Measurements from ENCODE around the gene APCDD1. TPM values are rescaled to one million over a fixed set of nuclear protein-coding genes. Genes with fewer than 3 reads are reported as not detected.

APCDD1 gene
- total and polyA plus RNA-seq, 2 of the 8 experiments (the other 6 are each of a cell fraction or from before 2014, with no cell fraction given) = 2.6 to 3.6 TPM

GRCh38 chr18:10471574-10471973 lies 17.1 kb downstream of the APCDD1 start:
- FAIRE-seq (no peak), DNase-seq (ENCODE audit: low read depth in 1 of 2, low spot score in 2 of 2) (no peak)
- no peak overlapping the region for H3K9ac ChIP-seq (replicated peaks in 1 of 4; ENCODE audit: extremely low read depth in 1 of 4, low read depth in 3 of 4, low read length in 3 of 4)
- no peak overlapping the region for H2BK20ac ChIP-seq (ENCODE audit: low read length)
- H2AFZ ChIP-seq (ENCODE audit: low read length) = no peak overlapping the region
- CTCF ChIA-PET (ENCODE audit: partially characterized antibody) = interaction anchor here (1.2 kb wide), 1 partner anchor 10 kb away, joined by 7 read pairs; no protein-coding TSS in a partner anchor
- H3K27me3 ChIP-seq (replicated peaks in 1 of 4; ENCODE audit: control insufficient read depth in 3 of 4, extremely low read depth in 1 of 4, insufficient read depth in 3 of 4, low read length in 3 of 4) = peaks cover 1 to 12% (median 9%) of the 10 kb centered on the region in 4 experiments; a peak in 5 of 7 replicates
- H3K23me2 ChIP-seq (ENCODE audit: low read depth, low read length) = no peaks in the 10 kb centered on the region
- no peak overlapping the region for H3K4me2 ChIP-seq (ENCODE audit: insufficient read depth in 1 of 2, low read depth in 2 of 2, low read length in 2 of 2)
- no peak overlapping the region for H2BK15ac ChIP-seq (ENCODE audit: low read length)
- POLR2A ChIA-PET (ENCODE audit: partially characterized antibody) = no interaction called here
- no peak overlapping the region for H2BK5ac ChIP-seq (ENCODE audit: low read depth, low read length)
- no peak overlapping the region for H3K18ac ChIP-seq (ENCODE audit: extremely low read depth, low read length)
- H4K20me1 ChIP-seq (replicated peaks in 1 of 2; ENCODE audit: control insufficient read depth in 1 of 2, insufficient read depth in 2 of 2, low read length in 2 of 2) = no peaks in the 10 kb centered on the region
- no peak overlapping the region for H4K5ac ChIP-seq (ENCODE audit: insufficient read length, low read depth, low read length)
- H3K36me3 ChIP-seq (ENCODE audit: control insufficient read depth in 2 of 4, insufficient read depth in 4 of 4, low read length in 3 of 4) = no peaks in the 10 kb centered on the region
- H3K14ac ChIP-seq (ENCODE audit: insufficient read length) = no peak overlapping the region
- no peak overlapping the region for H4K8ac ChIP-seq (ENCODE audit: extremely low read depth, insufficient read depth, low read length)
- H3K56ac ChIP-seq (replicated peaks; ENCODE audit: insufficient read length, low read depth, low read length) = no peak overlapping the region
- no peak overlapping the region for H3K4ac ChIP-seq (replicated peaks; ENCODE audit: insufficient read length, low read depth, low read length)
- H3K9me3 ChIP-seq (ENCODE audit: insufficient read depth in 2 of 2, low read depth in 1 of 2, low read length in 1 of 2) = no peaks in the 10 kb centered on the region; a peak in 1 of 4 replicates
- no peak overlapping the region for H3K23ac ChIP-seq (ENCODE audit: insufficient read length)
- no peak overlapping the region for H2BK120ac ChIP-seq (replicated peaks; ENCODE audit: low read depth, low read length)
- no peak overlapping the region for H3K27ac ChIP-seq (ENCODE audit: low read depth, low read length)
- H3K79me2 ChIP-seq (ENCODE audit: control insufficient read depth in 1 of 2, insufficient read depth in 2 of 2, low read length in 2 of 2) = no peaks in the 10 kb centered on the region
- no peaks in the 10 kb centered on the region for H3K79me1 ChIP-seq (ENCODE audit: low read depth, low read length)
- H3K4me1 ChIP-seq (replicated peaks in 1 of 4; ENCODE audit: control insufficient read depth in 3 of 4, insufficient read depth in 4 of 4, low read length in 3 of 4) = peaks cover 0 to 9% (median 0%) of the 10 kb centered on the region in 4 experiments; a peak in 2 of 7 replicates
- no peak for TF ChIP-seq SUZ12 (IDR thresholded peaks at IDR 0.05; ENCODE audit: low read length)
- no peak for TF ChIP-seq BRCA1 (IDR thresholded peaks at IDR 0.05; ENCODE audit: low read depth, low read length)
- TF ChIP-seq TAF7 (optimal IDR thresholded peaks at IDR 0.05; ENCODE audit: borderline replicate concordance, low read depth, low read length) = no peak
- no peak for TF ChIP-seq BACH1 (IDR thresholded peaks at IDR 0.05; ENCODE audit: low read length)
- no peak for TF ChIP-seq CBX8 (IDR thresholded peaks at IDR 0.05; ENCODE audit: borderline replicate concordance, low read depth, low read length)
- H2AK5ac ChIP-seq (ENCODE audit: low read depth, low read length) = no peak overlapping the region
- no peak overlapping the region for H3K4me3 ChIP-seq (ENCODE audit: extremely low read depth in 1 of 4, insufficient read depth in 2 of 4, low read depth in 3 of 4, low read length in 4 of 4)
- H4K91ac ChIP-seq (replicated peaks; ENCODE audit: insufficient read length, low read length) = no peak overlapping the region
- H2BK12ac ChIP-seq (ENCODE audit: low read depth, low read length) = no peak overlapping the region
- WGBS, 2 experiments (ENCODE audit: extremely low coverage in 1 of 2, insufficient coverage in 1 of 2, insufficient read length in 1 of 2, insufficient replicate concordance in 2 of 2, low coverage in 1 of 2, low lambda C conversion rate in 2 of 2, missing lambda C conversion rate in 1 of 2) = 94% methylated on average over 22 of the region's 22 CpGs; no CpG with 5 or more reads in 1 of the 2 experiments

All from H1 (cell line).